WTC11 (cell line): ENCODE results near the gene GRAMD1B. TPM values are rescaled to one million over a fixed set of nuclear protein-coding genes. Genes with fewer than 3 reads are reported as not detected.

Experiments
- ATAC-seq: fragments of 200-7000 bp; cut with Tn5 transposase; 2 replicates; pipeline ENCODE4 v1.10.0; 2021; ENCODE audit warnings: mild to moderate bottlenecking, moderate library complexity
- CTCF ChIA-PET: fragments of 300-600 bp; sonication (Branson Sonifier 250); formaldehyde crosslinking; loops from one replicate; lab custom pipeline; 2021; ENCODE audit warnings: antibody characterized with exemption; lab: Charles Lee
- POLR2A ChIA-PET: fragments of 350-600 bp; sonication (Branson Sonifier 250); formaldehyde crosslinking; loops from one replicate; lab custom pipeline; 2021; ENCODE audit warnings: antibody characterized with exemption; lab: Charles Lee
- DNase-seq: peaks from one replicate; pipeline ENCODE4 v3.0.0; 2021; ENCODE audit warnings: low spot score
- H3K27ac Mint-ChIP-seq: 2 replicates; pipeline ENCODE4 v1.8.0; 2021; ENCODE audit warnings: mixed read lengths
- H3K27me3 Mint-ChIP-seq: 2 replicates; pipeline ENCODE4 v1.8.0; 2021; ENCODE audit warnings: low read depth, mild to moderate bottlenecking, moderate library complexity, mixed read lengths
- H3K36me3 Mint-ChIP-seq: 2 replicates; pipeline ENCODE4 v1.8.0; 2021; ENCODE audit warnings: mixed read lengths
- H3K4me1 Mint-ChIP-seq: 2 replicates; pipeline ENCODE4 v1.8.0; 2022; ENCODE audit warnings: mixed read lengths
- H3K4me3 Mint-ChIP-seq: 2 replicates; pipeline ENCODE4 v1.8.0; 2021; ENCODE audit warnings: mild to moderate bottlenecking, moderate library complexity, mixed read lengths
- H3K9me3 Mint-ChIP-seq: 2 replicates; pipeline ENCODE4 v1.8.0; 2021; ENCODE audit warnings: mixed read lengths
- CTCF ChIP-seq: fragments of 200-600 bp; IDR thresholded peaks from 2 replicates; pipeline ENCODE4 v1.8.0; 2022; ENCODE audit warnings: antibody characterized with exemption
- E2F1 ChIP-seq: sonication (generic); formaldehyde crosslinking; IDR thresholded peaks from 2 replicates; pipeline ENCODE4 v1.8.0; 2022; ENCODE audit warnings: mild to moderate bottlenecking, missing genetic modification reagents
- IRF1 ChIP-seq: sonication (generic); formaldehyde crosslinking; IDR thresholded peaks from 2 replicates; pipeline ENCODE4 v1.8.0; 2023; ENCODE audit warnings: missing genetic modification reagents
- MLX ChIP-seq: sonication (generic); formaldehyde crosslinking; IDR thresholded peaks from 2 replicates; pipeline ENCODE4 v1.8.1; 2023; ENCODE audit warnings: mild to moderate bottlenecking, missing genetic modification reagents, moderate library complexity
- NFYB ChIP-seq: sonication (generic); formaldehyde crosslinking; conservative IDR thresholded peaks from 2 replicates; pipeline ENCODE4 v1.8.0; 2022; ENCODE audit warnings: low read depth, missing genetic modification reagents
- OVOL2 ChIP-seq: fragments of 250-450 bp; sonication (Bioruptor Pico); IDR thresholded peaks from 2 replicates; pipeline ENCODE4 v1.9.0; 2021; ENCODE audit warnings: mild to moderate bottlenecking, borderline replicate concordance
- PRDM15 ChIP-seq: sonication (generic); formaldehyde crosslinking; IDR thresholded peaks from 2 replicates; pipeline ENCODE4 v1.8.0; 2022; ENCODE audit warnings: missing genetic modification reagents
- PRRX2 ChIP-seq: fragments of 250-450 bp; sonication (Bioruptor Pico); IDR thresholded peaks from 2 replicates; pipeline ENCODE4 v1.8.0; 2021; ENCODE audit warnings: mild to moderate bottlenecking
- SMAD4 ChIP-seq: sonication (generic); formaldehyde crosslinking; IDR thresholded peaks from 2 replicates; pipeline ENCODE4 v1.8.0; 2022; ENCODE audit warnings: mild to moderate bottlenecking, missing genetic modification reagents
- ZBTB21 ChIP-seq: sonication (generic); formaldehyde crosslinking; IDR thresholded peaks from 2 replicates; pipeline ENCODE4 v1.8.1; 2023; ENCODE audit warnings: mild to moderate bottlenecking, missing genetic modification reagents, borderline replicate concordance
- ZNF138 ChIP-seq: sonication (generic); formaldehyde crosslinking; conservative IDR thresholded peaks from 2 replicates; pipeline ENCODE4 v1.8.1; 2022; ENCODE audit warnings: mild to moderate bottlenecking, moderate library complexity, missing genetic modification reagents
- ZNF396 ChIP-seq: fragments of 250-450 bp; sonication (Bioruptor Pico); IDR thresholded peaks from 2 replicates; pipeline ENCODE4 v1.8.0; 2021; ENCODE audit warnings: mild to moderate bottlenecking, moderate library complexity, borderline replicate concordance
- ZNF423 ChIP-seq: fragments of 250-450 bp; sonication (Bioruptor Pico); IDR thresholded peaks from 2 replicates; pipeline ENCODE4 v2.1.2; 2022; ENCODE audit warnings: mild to moderate bottlenecking, moderate library complexity
- total RNA-seq: library from RNA; stranded (reverse); gene quantifications from 3 replicates; pipeline ENCODE4 v1.2.3, GENCODE V29; 2021

The GRAMD1B gene
- total RNA-seq, 1 experiment from 2014 or later, result 31.5 TPM

- no peaks in the 10 kb centered on the region for H3K27me3 Mint-ChIP-seq
- CTCF ChIA-PET, result interaction anchor here (1.1 to 1.7 kb wide), 3 partner anchors 9 to 30 kb away, joined by 5 to 8 read pairs (median 6); no protein-coding TSS in a partner anchor
These were observed 120.2 kb downstream of the GRAMD1B start for GRCh38 chr11:123549926-123550917.

GRCh38 chr11:123551079-123551478 lies 121.0 kb downstream of the GRAMD1B start:
- H3K9me3 Mint-ChIP-seq, result peaks cover 3% of the 10 kb centered on the region
- TF ChIP-seq MLX (CRISPR knock-in tag), result no peak
- no peak for TF ChIP-seq E2F1 (CRISPR knock-in tag)
- no peak for TF ChIP-seq NFYB
- no peak for TF ChIP-seq ZNF423 (CRISPR knock-in tag)
- TF ChIP-seq ZNF138 (CRISPR knock-in tag), result no peak
- no peak for TF ChIP-seq SMAD4 (CRISPR knock-in tag)
- TF ChIP-seq ZBTB21 (CRISPR knock-in tag), result no peak
- TF ChIP-seq OVOL2 (CRISPR knock-in tag), result no peak
- no peak for TF ChIP-seq CTCF
- no peak for TF ChIP-seq ZNF396 (CRISPR knock-in tag)
- TF ChIP-seq IRF1 (CRISPR knock-in tag), result no peak
- no peak for TF ChIP-seq PRRX2 (CRISPR knock-in tag)
- TF ChIP-seq, all 79 proteins: peak for 0
- Mint-ChIP-seq H3K27ac (peak overlapping the region; percentile 52; the same call in 1 of the 2 replicates), H3K4me3 (no peak overlapping the region), H3K27me3 (no peaks in the 10 kb centered on the region), H3K4me1 (peaks cover 19% of the 10 kb centered on the region), H3K36me3 (no peaks in the 10 kb centered on the region)
- ChIA-PET CTCF (interaction anchor here (0.9 to 1.7 kb wide), 5 partner anchors 8 to 30 kb away, joined by 3 to 8 read pairs (median 5); no protein-coding TSS in a partner anchor), POLR2A (no interaction called here)
- DNase-seq (no peak), ATAC-seq (no peak)

More at GRCh38 chr11:123549926-123550917, 120.2 kb downstream of the GRAMD1B start:
- H3K9me3 Mint-ChIP-seq, result peaks cover 3% of the 10 kb centered on the region
- H3K27ac Mint-ChIP-seq, result peak overlapping the region; percentile 52; the same call in 1 of the 2 replicates
- POLR2A ChIA-PET, result no interaction called here
- H3K4me3 Mint-ChIP-seq, result no peak overlapping the region
- H3K4me1 Mint-ChIP-seq, result peaks cover 20% of the 10 kb centered on the region
- H3K36me3 Mint-ChIP-seq, result no peaks in the 10 kb centered on the region
- DNase-seq (no peak), ATAC-seq (no peak)
- no peak for TF ChIP-seq E2F1 (CRISPR knock-in tag)
- TF ChIP-seq PRDM15 (CRISPR knock-in tag), result peak; percentile 50; the same call in 1 of the 2 replicates
